HCT116 (cell line): ENCODE data around the gene RAP1GAP2.

Experiments used
- CTCF ChIP-seq, 3 experiments: fragments of 200-600 bp in 1 of 3; sonication (generic) in 1 of 3; IDR thresholded peaks in 2 of 3; conservative IDR thresholded peaks in 1 of 3; 2 replicates each; pipeline ENCODE4 v1.5.1; 2012 to 2017; ENCODE audit warnings: low read depth in 2 of 3, low read length in 2 of 3, antibody characterized with exemption in 1 of 3, borderline replicate concordance in 1 of 3, control low read depth in 1 of 3, mild to moderate bottlenecking in 1 of 3, mixed read lengths in 1 of 3, mixed run types in 1 of 3, moderate library complexity in 1 of 3; ENCODE audit not compliant: insufficient read depth in 1 of 3
- EGR1 ChIP-seq: IDR thresholded peaks from 2 replicates; pipeline ENCODE4 v1.6.1; 2012; ENCODE audit warnings: low read depth
- POLR2A ChIP-seq: IDR thresholded peaks from 2 replicates; pipeline ENCODE4 v1.7.0; 2011; ENCODE audit warnings: borderline replicate concordance; ENCODE audit not compliant: insufficient read depth, insufficient read length; ENCODE audit errors: extremely low read depth
- ZNF274 ChIP-seq: fragments of 200-500 bp; sonication (Bioruptor generic); IDR thresholded peaks from 2 replicates; pipeline ENCODE4 v1.6.1; 2014; ENCODE audit warnings: mild to moderate bottlenecking, low read depth, low read length, inconsistent platforms
- TF ChIP-seq, protein P1 (sequence below): IDR thresholded peaks from 2 replicates; pipeline ENCODE4 v1.6.1; 2011; ENCODE audit warnings: mild to moderate bottlenecking, low read length, moderate library complexity; ENCODE audit not compliant: insufficient replicate concordance; ENCODE audit errors: extremely low read depth

DNA sequence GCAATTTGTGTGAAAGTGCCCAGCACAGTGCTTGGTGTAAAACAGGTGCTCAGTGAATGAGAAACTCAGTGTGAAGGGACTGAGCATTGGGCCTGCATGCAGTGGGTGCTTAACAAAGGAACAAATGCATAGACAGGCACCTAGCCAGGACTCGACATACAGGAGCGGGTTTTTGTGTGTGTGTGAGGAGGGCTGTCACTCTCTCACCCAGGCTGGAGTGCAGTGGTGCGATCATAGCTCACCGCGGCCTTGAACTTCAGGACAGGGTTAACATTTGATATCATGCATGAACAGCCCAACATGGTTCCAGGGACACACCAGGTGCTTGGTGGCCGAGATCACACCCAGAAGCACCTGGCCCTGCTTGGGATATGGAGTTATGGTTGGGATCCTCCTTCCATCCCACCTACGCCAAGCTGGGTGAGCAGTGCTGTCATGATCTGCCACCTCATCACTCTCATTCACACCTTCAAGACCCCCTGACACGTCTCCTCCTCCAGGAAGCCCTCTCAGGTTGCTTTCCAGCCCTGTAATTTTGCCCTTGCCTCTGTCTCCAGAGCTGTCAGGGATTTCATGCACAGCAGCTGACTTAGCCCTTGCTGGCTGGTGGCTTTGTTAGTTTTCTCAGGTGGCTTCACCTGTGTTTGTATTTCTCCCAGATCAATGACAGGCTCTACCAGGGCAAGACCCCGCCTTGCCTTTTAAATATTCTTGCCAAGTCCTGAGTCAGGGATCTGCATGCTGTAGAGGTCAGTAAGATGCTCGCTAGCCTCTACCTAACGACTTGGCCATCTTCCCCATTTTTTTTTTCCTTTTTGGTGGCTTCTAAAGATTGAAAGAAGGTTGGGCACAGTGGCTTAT is 200.8 kb downstream of the RAP1GAP2 start:
- TF ChIP-seq, protein P1, sequence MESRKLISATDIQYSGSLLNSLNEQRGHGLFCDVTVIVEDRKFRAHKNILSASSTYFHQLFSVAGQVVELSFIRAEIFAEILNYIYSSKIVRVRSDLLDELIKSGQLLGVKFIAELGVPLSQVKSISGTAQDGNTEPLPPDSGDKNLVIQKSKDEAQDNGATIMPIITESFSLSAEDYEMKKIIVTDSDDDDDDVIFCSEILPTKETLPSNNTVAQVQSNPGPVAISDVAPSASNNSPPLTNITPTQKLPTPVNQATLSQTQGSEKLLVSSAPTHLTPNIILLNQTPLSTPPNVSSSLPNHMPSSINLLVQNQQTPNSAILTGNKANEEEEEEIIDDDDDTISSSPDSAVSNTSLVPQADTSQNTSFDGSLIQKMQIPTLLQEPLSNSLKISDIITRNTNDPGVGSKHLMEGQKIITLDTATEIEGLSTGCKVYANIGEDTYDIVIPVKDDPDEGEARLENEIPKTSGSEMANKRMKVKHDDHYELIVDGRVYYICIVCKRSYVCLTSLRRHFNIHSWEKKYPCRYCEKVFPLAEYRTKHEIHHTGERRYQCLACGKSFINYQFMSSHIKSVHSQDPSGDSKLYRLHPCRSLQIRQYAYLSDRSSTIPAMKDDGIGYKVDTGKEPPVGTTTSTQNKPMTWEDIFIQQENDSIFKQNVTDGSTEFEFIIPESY = no peak
- TF ChIP-seq CTCF (IDR thresholded peaks at IDR 0.05 in 2 of 3, conservative IDR thresholded peaks at IDR 0.05 in 1 of 3; ENCODE audit: borderline replicate concordance in 1 of 3, insufficient read depth in 1 of 3, low read depth in 2 of 3, low read length in 2 of 3) (no peak), POLR2A (no peak), ZNF274 (no peak), EGR1 (no peak)
